Lung (tissue), 12 donors: ENCODE measurements around the gene CPAMD8. TPM values are rescaled to one million over a fixed set of nuclear protein-coding genes. Genes with fewer than 3 reads are reported as not detected.
"Not testable (repeated sequence)": the region's sequence is repeated elsewhere in the genome, so short reads cannot be mapped to it uniquely, and the experiment has no call there.

ENCODE experiments used
- ATAC-seq: fragments of 200-7000 bp; cut with Tn5 transposase; one replicate; pipeline ENCODE4 v1.9.1; 2020; ENCODE audit warnings: moderate number of reproducible peaks; ENCODE audit not compliant: insufficient read depth, low FRiP score
- DNase-seq, 3 donors: peaks; one replicate each; pipeline ENCODE4 v3.0.0-alpha.2; 2013 to 2017
- H3K27ac ChIP-seq, 2 donors: one replicate each; pipeline ENCODE4 v1.5.1; 2013; ENCODE audit warnings: mild to moderate bottlenecking in 2 of 2, moderate library complexity in 2 of 2, control low read depth in 1 of 2, inconsistent platforms in 1 of 2, low read depth in 1 of 2, low read length in 1 of 2
- H3K27me3 ChIP-seq, 3 donors: one replicate each; pipeline ENCODE4 v1.5.1; 2013; ENCODE audit warnings: low read length in 2 of 3; ENCODE audit not compliant: control insufficient read depth in 3 of 3, insufficient read depth in 3 of 3
- H3K36me3 ChIP-seq, 4 donors: one replicate each; pipeline ENCODE4 v1.5.1; 2013; ENCODE audit warnings: low read length in 4 of 4, mild to moderate bottlenecking in 1 of 4, moderate library complexity in 1 of 4; ENCODE audit not compliant: control insufficient read depth in 4 of 4, insufficient read depth in 4 of 4
- H3K4me1 ChIP-seq, 5 donors: one replicate each; pipeline ENCODE4 v1.5.1; 2013; ENCODE audit warnings: low read length in 5 of 5, mild to moderate bottlenecking in 2 of 5, moderate library complexity in 1 of 5; ENCODE audit not compliant: control insufficient read depth in 5 of 5, insufficient read depth in 5 of 5
- H3K4me3 ChIP-seq: one replicate; pipeline ENCODE4 v1.5.1; 2013; ENCODE audit warnings: mild to moderate bottlenecking, control low read depth, moderate library complexity
- H3K9ac ChIP-seq, 2 donors: one replicate each; pipeline ENCODE4 v1.5.1; 2013; ENCODE audit warnings: low read length in 2 of 2, control low read depth in 1 of 2; ENCODE audit not compliant: insufficient read depth in 1 of 2
- H3K9me3 ChIP-seq, 4 donors: one replicate each; pipeline ENCODE4 v1.5.1; 2013; ENCODE audit warnings: low read length in 3 of 4, mild to moderate bottlenecking in 1 of 4, moderate library complexity in 1 of 4; ENCODE audit not compliant: control insufficient read depth in 4 of 4, insufficient read depth in 3 of 4
- WGBS, 2 donors: extraction: QIAGEN DNeasy Blood & Tissue Kit; methylation state at CpG; one replicate each; pipeline ENCODE4 v1.1.7; 2013; 5-methylcytosine and 5-hydroxymethylcytosine counted together
- polyA plus RNA-seq, 2 donors: library from polyadenylated mRNA; stranded (reverse); fragments of 200-250 nt; gene quantifications; one replicate each; pipeline ENCODE4 v1.2.1, GENCODE V29; 2013
- total RNA-seq, 2 donors: library from RNA; depleted of rRNA in 1 of 2; stranded (reverse); fragments of >200 nt in 1 of 2; gene quantifications; one replicate each; pipeline ENCODE4 v1.2.1, GENCODE V29; 2014 to 2021
- TF ChIP-seq, protein P1 (sequence below): IDR thresholded peaks from 2 replicates; pipeline ENCODE4 v1.5.1; 2012; ENCODE audit warnings: mild to moderate bottlenecking; ENCODE audit errors: control extremely low read depth, extremely low read depth
- donor health status: control.
- donor health status: control.
- donor health status: Bipolar disorder and iron deficiency.
- donor health status: healthy.
- donor health status: DM: yes; HTN: yes; CAD: no.

Gene CPAMD8
- total and polyA plus RNA-seq, 4 donors = 9.6 to 143 (median 31.4) TPM

GRCh38 chr19:16985403-16985802 is 41.2 kb downstream of the CPAMD8 start:
- Histone ChIP-seq H3K9ac (no peak overlapping the region), H3K4me1 (peaks cover 0 to 3% (median 0%) of the 10 kb centered on the region in 5 donors), H3K9me3 (peaks cover 0 to 2% (median 0%) of the 10 kb centered on the region in 4 donors), H3K36me3 (peaks cover 0 to 15% (median 7%) of the 10 kb centered on the region in 4 donors), H3K27me3 (no peaks in the 10 kb centered on the region), H3K27ac (no peak overlapping the region), H3K4me3 (no peak overlapping the region)
- 93 to 95% methylated on average over 2 of the region's 2 CpGs for WGBS, 2 donors
- ATAC-seq = no peak
- TF ChIP-seq, protein P1, sequence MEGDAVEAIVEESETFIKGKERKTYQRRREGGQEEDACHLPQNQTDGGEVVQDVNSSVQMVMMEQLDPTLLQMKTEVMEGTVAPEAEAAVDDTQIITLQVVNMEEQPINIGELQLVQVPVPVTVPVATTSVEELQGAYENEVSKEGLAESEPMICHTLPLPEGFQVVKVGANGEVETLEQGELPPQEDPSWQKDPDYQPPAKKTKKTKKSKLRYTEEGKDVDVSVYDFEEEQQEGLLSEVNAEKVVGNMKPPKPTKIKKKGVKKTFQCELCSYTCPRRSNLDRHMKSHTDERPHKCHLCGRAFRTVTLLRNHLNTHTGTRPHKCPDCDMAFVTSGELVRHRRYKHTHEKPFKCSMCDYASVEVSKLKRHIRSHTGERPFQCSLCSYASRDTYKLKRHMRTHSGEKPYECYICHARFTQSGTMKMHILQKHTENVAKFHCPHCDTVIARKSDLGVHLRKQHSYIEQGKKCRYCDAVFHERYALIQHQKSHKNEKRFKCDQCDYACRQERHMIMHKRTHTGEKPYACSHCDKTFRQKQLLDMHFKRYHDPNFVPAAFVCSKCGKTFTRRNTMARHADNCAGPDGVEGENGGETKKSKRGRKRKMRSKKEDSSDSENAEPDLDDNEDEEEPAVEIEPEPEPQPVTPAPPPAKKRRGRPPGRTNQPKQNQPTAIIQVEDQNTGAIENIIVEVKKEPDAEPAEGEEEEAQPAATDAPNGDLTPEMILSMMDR = no peak
- DNase-seq = no peak

GRCh38 chr19:16982586-16982985 is 44.0 kb downstream of the CPAMD8 start:
- H3K36me3 ChIP-seq = peaks cover 0 to 19% (median 10%) of the 10 kb centered on the region in 4 donors
- H3K9ac ChIP-seq, H3K4me1 ChIP-seq, ATAC-seq, H3K27me3 ChIP-seq, H3K27ac ChIP-seq, H3K9me3 ChIP-seq, DNase-seq, H3K4me3 ChIP-seq: not testable (repeated sequence)
- WGBS, 2 donors = 93 to 100% methylated on average over 2 of the region's 2 CpGs

GRCh38 chr19:16978839-16979802 is 47.5 kb downstream of the CPAMD8 start:
- DNase-seq (no peak), ATAC-seq (no peak)
- H3K4me1 ChIP-seq = no peaks in the 10 kb centered on the region
- H3K27me3 ChIP-seq = no peaks in the 10 kb centered on the region
- no peak overlapping the region for H3K27ac ChIP-seq
- peaks cover 0 to 15% (median 8%) of the 10 kb centered on the region in 4 donors for H3K36me3 ChIP-seq
- H3K9me3 ChIP-seq = no peaks in the 10 kb centered on the region
- TF ChIP-seq, protein P1 = no peak
- H3K4me3 ChIP-seq = no peak overlapping the region
- WGBS, 2 donors = 91 to 98% methylated on average over 1 of the region's 1 CpG
- H3K9ac ChIP-seq = no peak overlapping the region

DNA sequence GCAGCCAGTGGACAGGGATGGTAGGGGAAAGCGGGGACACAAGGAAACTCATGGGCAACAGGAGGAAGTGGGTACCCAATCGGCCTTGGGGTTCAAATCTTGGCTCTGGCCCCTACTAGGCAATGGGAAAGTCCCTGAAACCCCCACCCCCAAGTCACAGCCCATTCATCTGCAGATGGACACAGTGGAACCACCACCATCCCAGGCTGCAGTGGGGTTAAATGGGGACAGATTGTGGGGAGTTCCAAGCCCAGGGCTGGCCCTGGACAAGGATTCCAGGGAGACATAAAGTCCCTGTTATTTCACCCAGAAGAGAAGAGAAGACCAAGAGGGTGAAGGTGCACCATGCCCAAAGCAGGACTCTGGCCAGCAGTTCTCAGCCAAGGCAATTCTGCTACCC is 48.5 kb downstream of the CPAMD8 start:
- no peak for DNase-seq
- WGBS, 2 donors = 88% methylated on average over 2 of the region's 2 CpGs

More for the DNA sequence above, 48.5 kb downstream of the CPAMD8 start:
- H3K9me3 ChIP-seq = no peaks in the 10 kb centered on the region
- H3K27me3 ChIP-seq = no peaks in the 10 kb centered on the region
- TF ChIP-seq, protein P1 = no peak
- peaks cover 0 to 15% (median 7%) of the 10 kb centered on the region in 4 donors for H3K36me3 ChIP-seq
- ATAC-seq = no peak
- no peak overlapping the region for H3K27ac ChIP-seq
- no peak overlapping the region for H3K9ac ChIP-seq
- no peaks in the 10 kb centered on the region for H3K4me1 ChIP-seq
- H3K4me3 ChIP-seq = no peak overlapping the region
